Fibroblast of pulmonary artery (primary cell): ENCODE results near the gene KCNQ1.

ENCODE experiments used
- DNase-seq: peaks from one replicate; pipeline ENCODE4 v3.0.0-alpha.2; 2010; ENCODE audit warnings: low read depth
- H3K4me3 ChIP-seq: replicated peaks from 2 replicates; pipeline ENCODE4 v1.5.1; 2011; ENCODE audit warnings: low read depth, mild to moderate bottlenecking, control low read depth, low read length, moderate library complexity
- TF ChIP-seq, protein P1 (sequence below): IDR thresholded peaks from 2 replicates; pipeline ENCODE4 v1.5.1; 2011; ENCODE audit warnings: mild to moderate bottlenecking, control low read depth, low read length, inconsistent platforms; ENCODE audit errors: missing control alignments

KCNQ1 gene

DNA sequence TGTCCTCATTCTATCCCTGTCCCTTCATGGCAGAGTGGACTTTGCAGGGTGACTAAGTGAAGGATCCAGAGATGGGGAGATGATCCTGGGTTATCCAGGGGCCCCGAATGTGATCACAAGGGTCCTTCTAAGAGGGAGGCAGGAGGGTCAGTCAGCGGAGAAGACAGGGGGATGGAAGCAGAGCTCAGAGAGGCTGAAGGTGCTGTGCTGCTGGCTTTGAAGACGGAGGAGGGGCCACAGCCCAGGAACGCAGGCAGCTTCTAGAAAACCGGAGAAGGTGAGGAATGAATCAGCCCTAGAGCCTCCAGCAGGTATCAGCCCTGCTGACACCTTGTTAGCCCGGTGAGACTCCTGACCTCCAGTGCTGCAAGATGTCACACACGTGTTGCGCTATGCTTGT is 377.1 kb downstream of the KCNQ1 start:
- DNase-seq, result no peak

GRCh38 chr11:2824851-2825250 is 380.0 kb downstream of the KCNQ1 start:
- H3K4me3 ChIP-seq, result no peak overlapping the region
- TF ChIP-seq, protein P1, sequence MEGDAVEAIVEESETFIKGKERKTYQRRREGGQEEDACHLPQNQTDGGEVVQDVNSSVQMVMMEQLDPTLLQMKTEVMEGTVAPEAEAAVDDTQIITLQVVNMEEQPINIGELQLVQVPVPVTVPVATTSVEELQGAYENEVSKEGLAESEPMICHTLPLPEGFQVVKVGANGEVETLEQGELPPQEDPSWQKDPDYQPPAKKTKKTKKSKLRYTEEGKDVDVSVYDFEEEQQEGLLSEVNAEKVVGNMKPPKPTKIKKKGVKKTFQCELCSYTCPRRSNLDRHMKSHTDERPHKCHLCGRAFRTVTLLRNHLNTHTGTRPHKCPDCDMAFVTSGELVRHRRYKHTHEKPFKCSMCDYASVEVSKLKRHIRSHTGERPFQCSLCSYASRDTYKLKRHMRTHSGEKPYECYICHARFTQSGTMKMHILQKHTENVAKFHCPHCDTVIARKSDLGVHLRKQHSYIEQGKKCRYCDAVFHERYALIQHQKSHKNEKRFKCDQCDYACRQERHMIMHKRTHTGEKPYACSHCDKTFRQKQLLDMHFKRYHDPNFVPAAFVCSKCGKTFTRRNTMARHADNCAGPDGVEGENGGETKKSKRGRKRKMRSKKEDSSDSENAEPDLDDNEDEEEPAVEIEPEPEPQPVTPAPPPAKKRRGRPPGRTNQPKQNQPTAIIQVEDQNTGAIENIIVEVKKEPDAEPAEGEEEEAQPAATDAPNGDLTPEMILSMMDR, result no peak
- no peak for DNase-seq

More for the DNA sequence above, 377.1 kb downstream of the KCNQ1 start:
- no peak overlapping the region for H3K4me3 ChIP-seq
- TF ChIP-seq, protein P1, result no peak

- peak; percentile 69 for DNase-seq
- TF ChIP-seq, protein P1, result no peak
- no peak overlapping the region for H3K4me3 ChIP-seq
Measured at GRCh38 chr11:2825261-2825888, 380.6 kb downstream of the KCNQ1 start.

- DNase-seq, result peak; percentile 97
- no peak overlapping the region for H3K4me3 ChIP-seq
Measured at GRCh38 chr11:2825889-2826678, 381.3 kb downstream of the KCNQ1 start.

DNA sequence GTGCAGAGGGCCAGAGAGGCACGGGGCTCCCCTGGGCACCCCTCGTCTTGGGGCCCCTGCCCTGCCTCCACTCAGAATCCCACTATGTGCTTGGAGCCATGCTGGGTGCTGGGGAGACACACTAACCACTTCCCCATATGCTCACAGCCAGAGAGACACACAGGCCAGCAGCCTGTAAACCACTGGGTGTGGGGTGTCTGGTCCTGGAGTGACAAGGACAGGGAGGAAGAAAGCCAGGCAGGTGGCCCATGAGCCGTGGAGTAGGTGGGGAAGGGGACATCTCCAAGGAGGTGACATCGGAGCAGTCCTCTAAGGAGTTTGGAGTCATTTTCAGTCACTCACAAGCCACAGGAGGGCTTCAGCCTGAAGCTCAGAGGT is 381.9 kb downstream of the KCNQ1 start:
- H3K4me3 ChIP-seq, result no peak overlapping the region
- DNase-seq, result no peak
- TF ChIP-seq, protein P1, result no peak

More at GRCh38 chr11:2825889-2826678, 381.3 kb downstream of the KCNQ1 start:
- TF ChIP-seq, protein P1, result no peak

- no peak overlapping the region for H3K4me3 ChIP-seq
- TF ChIP-seq, protein P1, result no peak
- no peak for DNase-seq
Measured at GRCh38 chr11:2827256-2827655, 382.4 kb downstream of the KCNQ1 start.
